Naive B cell (primary cell): ENCODE results near the gene IMMP2L. TPM values are rescaled to one million over a fixed set of nuclear protein-coding genes. Genes with fewer than 3 reads are reported as not detected.
A peak's percentile ranks its signal among the peaks of the same experiment; 100 is the strongest.

Source experiments
- ATAC-seq, 2 donors: fragments of 150-1000 bp; cut with Tn5 transposase; 2 replicates each; pipeline ENCODE4 v1.10.0; 2021; ENCODE audit warnings: low read depth in 2 of 2, mild to moderate bottlenecking in 2 of 2, moderate library complexity in 2 of 2
- DNase-seq: peaks from one replicate; pipeline ENCODE4 v3.0.0; 2022
- H3K27ac Mint-ChIP-seq, 6 donors: one replicate each; pipeline ENCODE4 v1.8.0; 2020 to 2022; ENCODE audit warnings: mild to moderate bottlenecking in 6 of 6, mixed read lengths in 6 of 6, moderate library complexity in 5 of 6, inconsistent platforms in 2 of 6
- H3K27me3 Mint-ChIP-seq, 3 donors: one replicate each; pipeline ENCODE4 v1.8.0; 2021 to 2022; ENCODE audit warnings: mixed read lengths in 3 of 3, mild to moderate bottlenecking in 1 of 3
- H3K36me3 Mint-ChIP-seq, 2 donors: one replicate each; pipeline ENCODE4 v1.8.0; 2020 to 2022; ENCODE audit warnings: mixed read lengths in 2 of 2, inconsistent platforms in 1 of 2, mild to moderate bottlenecking in 1 of 2
- H3K4me1 Mint-ChIP-seq, 3 donors: one replicate each; pipeline ENCODE4 v1.8.0; 2020 to 2022; ENCODE audit warnings: mixed read lengths in 3 of 3, inconsistent platforms in 1 of 3, mild to moderate bottlenecking in 1 of 3, moderate library complexity in 1 of 3
- H3K4me3 Mint-ChIP-seq, 8 donors: one replicate each; pipeline ENCODE4 v1.8.0; 2020 to 2022; ENCODE audit warnings: mild to moderate bottlenecking in 8 of 8, mixed read lengths in 8 of 8, moderate library complexity in 8 of 8, inconsistent platforms in 2 of 8
- H3K9me3 Mint-ChIP-seq, 7 donors: one replicate each; pipeline ENCODE4 v1.8.0; 2020 to 2022; ENCODE audit warnings: mixed read lengths in 7 of 7, mild to moderate bottlenecking in 5 of 7, inconsistent platforms in 2 of 7, moderate library complexity in 1 of 7
- polyA plus RNA-seq, 6 donors: library from polyadenylated mRNA; unstranded; fragments of 300-500 nt; fragmentation: Illumina TruSeq; gene quantifications; one replicate each; pipeline ENCODE4 v1.2.3, GENCODE V29; 2021; ENCODE audit warnings: low read depth in 6 of 6

IMMP2L gene
- polyA plus RNA-seq, 6 donors from 2014 or later, result 14.9 to 34.0 (median 25.9) TPM

GRCh38 chr7:110841840-110842545 lies 720.3 kb downstream of the IMMP2L start:
- Mint-ChIP-seq H3K4me1 (no peaks in the 10 kb centered on the region), H3K36me3 (no peaks in the 10 kb centered on the region), H3K27ac (no peak overlapping the region), H3K27me3 (no peaks in the 10 kb centered on the region), H3K4me3 (no peak overlapping the region), H3K9me3 (peaks cover 0 to 4% (median 0%) of the 10 kb centered on the region in 7 donors)
- ATAC-seq (no peak), DNase-seq (no peak)

- ATAC-seq (no peak), DNase-seq (no peak)
- Mint-ChIP-seq H3K4me1 (no peaks in the 10 kb centered on the region), H3K27me3 (no peaks in the 10 kb centered on the region), H3K9me3 (peaks cover 0 to 5% (median 0%) of the 10 kb centered on the region in 7 donors), H3K4me3 (no peak overlapping the region), H3K36me3 (no peaks in the 10 kb centered on the region), H3K27ac (no peak overlapping the region)
Observed at GRCh38 chr7:110839866-110840265, 722.4 kb downstream of the IMMP2L start.

- no peak for ATAC-seq
- Mint-ChIP-seq H3K27me3 (no peaks in the 10 kb centered on the region), H3K27ac (no peak overlapping the region), H3K9me3 (peaks cover 0 to 5% (median 0%) of the 10 kb centered on the region in 7 donors), H3K4me3 (no peak overlapping the region), H3K36me3 (no peaks in the 10 kb centered on the region), H3K4me1 (no peaks in the 10 kb centered on the region)
- DNase-seq, result no peak
Observed at GRCh38 chr7:110835849-110836248, 726.4 kb downstream of the IMMP2L start.

GRCh38 chr7:110835218-110835617 lies 727.1 kb downstream of the IMMP2L start:
- peaks cover 0 to 5% (median 0%) of the 10 kb centered on the region in 7 donors for H3K9me3 Mint-ChIP-seq
- DNase-seq, result no peak
- H3K4me1 Mint-ChIP-seq, result no peaks in the 10 kb centered on the region
- H3K27me3 Mint-ChIP-seq, result no peaks in the 10 kb centered on the region
- H3K36me3 Mint-ChIP-seq, result no peaks in the 10 kb centered on the region
- H3K4me3 Mint-ChIP-seq, result no peak overlapping the region
- no peak overlapping the region for H3K27ac Mint-ChIP-seq
- no peak for ATAC-seq

- no peak overlapping the region for H3K27ac Mint-ChIP-seq
- no peak overlapping the region for H3K4me3 Mint-ChIP-seq
- DNase-seq (no peak), ATAC-seq (no peak)
- H3K9me3 Mint-ChIP-seq, result peaks cover 0 to 2% (median 0%) of the 10 kb centered on the region in 7 donors
- H3K27me3 Mint-ChIP-seq, result no peaks in the 10 kb centered on the region
- no peaks in the 10 kb centered on the region for H3K36me3 Mint-ChIP-seq
- H3K4me1 Mint-ChIP-seq, result no peaks in the 10 kb centered on the region
Observed at GRCh38 chr7:110831419-110831818, 730.9 kb downstream of the IMMP2L start.

GRCh38 chr7:110830778-110831177 lies 731.5 kb downstream of the IMMP2L start:
- DNase-seq, result no peak
- Mint-ChIP-seq H3K27ac (peak overlapping the region in 1 of 6 donors; percentile 16), H3K4me3 (no peak overlapping the region), H3K27me3 (no peaks in the 10 kb centered on the region), H3K4me1 (no peaks in the 10 kb centered on the region), H3K9me3 (peaks cover 0 to 6% (median 0%) of the 10 kb centered on the region in 7 donors), H3K36me3 (no peaks in the 10 kb centered on the region)
- ATAC-seq, result no peak

GRCh38 chr7:110827936-110828335 lies 734.4 kb downstream of the IMMP2L start:
- Mint-ChIP-seq H3K4me3 (no peak overlapping the region), H3K27me3 (no peaks in the 10 kb centered on the region), H3K9me3 (peaks cover 0 to 9% (median 2%) of the 10 kb centered on the region in 7 donors), H3K4me1 (no peaks in the 10 kb centered on the region), H3K36me3 (no peaks in the 10 kb centered on the region), H3K27ac (no peak overlapping the region)
- no peak for DNase-seq
- ATAC-seq, result no peak

GRCh38 chr7:110827287-110827855 lies 734.9 kb downstream of the IMMP2L start:
- no peak overlapping the region for H3K27ac Mint-ChIP-seq
- H3K36me3 Mint-ChIP-seq, result no peaks in the 10 kb centered on the region

GRCh38 chr7:110813986-110814385 lies 748.3 kb downstream of the IMMP2L start:
- peaks cover 0 to 6% (median 0%) of the 10 kb centered on the region in 7 donors for H3K9me3 Mint-ChIP-seq
- no peak overlapping the region for H3K27ac Mint-ChIP-seq
- no peaks in the 10 kb centered on the region for H3K4me1 Mint-ChIP-seq
- H3K36me3 Mint-ChIP-seq, result no peaks in the 10 kb centered on the region
- no peaks in the 10 kb centered on the region for H3K27me3 Mint-ChIP-seq
- H3K4me3 Mint-ChIP-seq, result no peak overlapping the region
- ATAC-seq (no peak), DNase-seq (no peak)

More at GRCh38 chr7:110827287-110827855, 734.9 kb downstream of the IMMP2L start:
- Mint-ChIP-seq H3K27me3 (no peaks in the 10 kb centered on the region), H3K4me3 (no peak overlapping the region), H3K4me1 (no peaks in the 10 kb centered on the region), H3K9me3 (peaks cover 0 to 9% (median 2%) of the 10 kb centered on the region in 7 donors)
- DNase-seq, result no peak
- no peak for ATAC-seq

- ATAC-seq (no peak), DNase-seq (no peak)
- no peaks in the 10 kb centered on the region for H3K9me3 Mint-ChIP-seq
- H3K4me1 Mint-ChIP-seq, result no peaks in the 10 kb centered on the region
- H3K4me3 Mint-ChIP-seq, result no peak overlapping the region
- no peaks in the 10 kb centered on the region for H3K36me3 Mint-ChIP-seq
- H3K27me3 Mint-ChIP-seq, result no peaks in the 10 kb centered on the region
- peak overlapping the region in 2 of 6 donors; percentile 6 to 15 for H3K27ac Mint-ChIP-seq
Observed at GRCh38 chr7:110809832-110810231, 752.5 kb downstream of the IMMP2L start.

- no peak overlapping the region for H3K4me3 Mint-ChIP-seq
- no peak for DNase-seq
- H3K36me3 Mint-ChIP-seq, result peaks cover 0 to 1% of the 10 kb centered on the region in 2 donors
- H3K9me3 Mint-ChIP-seq, result peaks cover 0 to under 1% (median 0%) of the 10 kb centered on the region in 7 donors
- no peaks in the 10 kb centered on the region for H3K4me1 Mint-ChIP-seq
- no peak for ATAC-seq
- H3K27ac Mint-ChIP-seq, result no peak overlapping the region
- H3K27me3 Mint-ChIP-seq, result no peaks in the 10 kb centered on the region
Observed at GRCh38 chr7:110808361-110808760, 753.9 kb downstream of the IMMP2L start.

- Mint-ChIP-seq H3K27me3 (no peaks in the 10 kb centered on the region), H3K4me1 (no peaks in the 10 kb centered on the region), H3K36me3 (peaks cover 5% of the 10 kb centered on the region in 2 donors), H3K9me3 (peaks cover 0 to 7% (median 0%) of the 10 kb centered on the region in 7 donors), H3K27ac (no peak overlapping the region), H3K4me3 (no peak overlapping the region)
- ATAC-seq, result no peak
- DNase-seq, result no peak
Observed at GRCh38 chr7:110804501-110804900, 757.8 kb downstream of the IMMP2L start.

- DNase-seq (no peak), ATAC-seq (no peak)
- Mint-ChIP-seq H3K36me3 (peaks cover 5% of the 10 kb centered on the region in 2 donors), H3K9me3 (peaks cover 0 to 7% (median 0%) of the 10 kb centered on the region in 7 donors), H3K4me1 (no peaks in the 10 kb centered on the region), H3K27ac (no peak overlapping the region), H3K27me3 (no peaks in the 10 kb centered on the region), H3K4me3 (no peak overlapping the region)
Observed at GRCh38 chr7:110803602-110804143, 758.6 kb downstream of the IMMP2L start.

- ATAC-seq (no peak), DNase-seq (no peak)
- Mint-ChIP-seq H3K9me3 (peaks cover 0 to 7% (median 0%) of the 10 kb centered on the region in 7 donors), H3K27me3 (no peaks in the 10 kb centered on the region), H3K36me3 (peaks cover 5% of the 10 kb centered on the region in 2 donors), H3K27ac (peak overlapping the region in 1 of 6 donors; percentile 4), H3K4me3 (no peak overlapping the region), H3K4me1 (no peaks in the 10 kb centered on the region)
Observed at GRCh38 chr7:110801502-110801901, 760.8 kb downstream of the IMMP2L start.
